ENCODE measurements around the gene NAGLU.

The NAGLU gene

DNA sequence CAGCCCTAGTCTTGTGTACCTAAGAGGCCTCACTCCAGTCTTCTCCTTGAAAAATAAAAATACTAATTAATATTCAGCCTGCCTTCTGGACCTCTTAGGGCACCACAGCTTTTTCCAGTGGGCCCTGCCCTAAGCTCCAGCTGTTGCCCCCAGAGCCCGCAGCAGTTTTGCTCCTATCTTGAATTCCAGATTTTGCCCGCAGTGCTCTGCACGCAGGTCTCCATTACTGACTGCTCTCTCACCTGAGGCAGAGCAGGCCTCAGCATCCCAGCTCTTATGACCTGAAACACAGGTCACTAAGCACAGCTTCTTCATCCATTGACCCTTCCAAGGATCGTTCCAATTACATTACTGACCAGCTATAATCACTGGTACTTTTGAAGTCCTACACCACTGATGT is 28.4 kb upstream of the NAGLU start:
- DNase-seq (ENCODE audit: extremely low read depth, low read depth), result no peak
- TF ChIP-seq, protein P1, sequence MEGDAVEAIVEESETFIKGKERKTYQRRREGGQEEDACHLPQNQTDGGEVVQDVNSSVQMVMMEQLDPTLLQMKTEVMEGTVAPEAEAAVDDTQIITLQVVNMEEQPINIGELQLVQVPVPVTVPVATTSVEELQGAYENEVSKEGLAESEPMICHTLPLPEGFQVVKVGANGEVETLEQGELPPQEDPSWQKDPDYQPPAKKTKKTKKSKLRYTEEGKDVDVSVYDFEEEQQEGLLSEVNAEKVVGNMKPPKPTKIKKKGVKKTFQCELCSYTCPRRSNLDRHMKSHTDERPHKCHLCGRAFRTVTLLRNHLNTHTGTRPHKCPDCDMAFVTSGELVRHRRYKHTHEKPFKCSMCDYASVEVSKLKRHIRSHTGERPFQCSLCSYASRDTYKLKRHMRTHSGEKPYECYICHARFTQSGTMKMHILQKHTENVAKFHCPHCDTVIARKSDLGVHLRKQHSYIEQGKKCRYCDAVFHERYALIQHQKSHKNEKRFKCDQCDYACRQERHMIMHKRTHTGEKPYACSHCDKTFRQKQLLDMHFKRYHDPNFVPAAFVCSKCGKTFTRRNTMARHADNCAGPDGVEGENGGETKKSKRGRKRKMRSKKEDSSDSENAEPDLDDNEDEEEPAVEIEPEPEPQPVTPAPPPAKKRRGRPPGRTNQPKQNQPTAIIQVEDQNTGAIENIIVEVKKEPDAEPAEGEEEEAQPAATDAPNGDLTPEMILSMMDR (IDR thresholded peaks at IDR 0.05; ENCODE audit: low read depth, low read length, missing control alignments), result no peak

GRCh38 chr17:42508426-42509165 is 27.4 kb upstream of the NAGLU start:
- TF ChIP-seq, protein P1 (IDR thresholded peaks at IDR 0.05; ENCODE audit: low read depth, low read length, missing control alignments), result no peak
- DNase-seq (ENCODE audit: extremely low read depth, low read depth), result no peak
- no peak overlapping the region for H3K4me3 ChIP-seq (replicated peaks; ENCODE audit: low read depth, low read length)

More for the DNA sequence above, 28.4 kb upstream of the NAGLU start:
- H3K4me3 ChIP-seq (replicated peaks; ENCODE audit: low read depth, low read length), result no peak overlapping the region

GRCh38 chr17:42509409-42509808 is 26.6 kb upstream of the NAGLU start:
- H3K4me3 ChIP-seq (replicated peaks; ENCODE audit: low read depth, low read length), result no peak overlapping the region
- TF ChIP-seq, protein P1 (IDR thresholded peaks at IDR 0.05; ENCODE audit: low read depth, low read length, missing control alignments), result no peak
- DNase-seq (ENCODE audit: extremely low read depth, low read depth), result no peak

DNA sequence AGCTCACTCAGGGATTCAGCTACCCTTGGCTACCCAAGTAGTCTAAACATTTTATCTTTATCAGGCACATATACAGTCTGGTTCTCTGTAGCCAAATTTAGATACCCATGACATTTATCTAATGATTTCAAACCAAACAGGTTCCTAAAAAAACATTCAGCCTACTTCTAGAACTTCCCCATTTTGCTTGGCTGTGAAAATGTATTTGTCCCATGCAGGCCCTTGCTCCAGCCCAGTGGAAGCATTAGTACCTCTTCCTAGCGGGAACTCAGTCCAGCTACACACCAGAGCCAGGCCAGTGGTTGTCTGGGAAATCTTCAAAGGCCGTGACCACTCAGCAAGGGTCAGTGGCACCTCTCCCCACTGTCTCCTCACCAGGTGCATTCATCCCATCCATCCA is 26.2 kb upstream of the NAGLU start:
- H3K4me3 ChIP-seq (replicated peaks; ENCODE audit: low read depth, low read length), result no peak overlapping the region
- TF ChIP-seq, protein P1 (IDR thresholded peaks at IDR 0.05; ENCODE audit: low read depth, low read length, missing control alignments), result no peak
- no peak for DNase-seq (ENCODE audit: extremely low read depth, low read depth)

DNA sequence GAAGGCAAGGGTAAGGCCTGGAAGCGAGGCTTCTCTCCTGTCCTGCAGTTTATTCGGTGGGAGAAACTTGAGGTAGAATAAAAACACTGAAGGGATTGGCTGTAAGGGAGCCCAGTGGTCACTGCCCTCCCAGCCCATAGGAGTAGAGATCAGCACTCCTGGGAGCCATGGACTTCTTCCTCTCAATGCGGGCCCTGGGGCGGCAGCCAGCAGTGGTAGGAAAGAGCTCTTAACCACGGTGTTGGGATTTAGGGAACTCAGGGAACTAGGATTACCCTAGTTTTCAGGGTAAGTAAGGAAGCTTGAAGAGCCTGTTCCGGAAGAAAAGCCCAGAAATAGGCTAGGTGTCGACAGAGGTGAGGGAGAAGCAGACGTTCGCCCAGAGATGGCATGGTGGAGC is 23.8 kb upstream of the NAGLU start:
- no peak overlapping the region for H3K4me3 ChIP-seq (replicated peaks; ENCODE audit: low read depth, low read length)
- TF ChIP-seq, protein P1 (IDR thresholded peaks at IDR 0.05; ENCODE audit: low read depth, low read length, missing control alignments), result no peak

GRCh38 chr17:42512733-42513251 is 23.2 kb upstream of the NAGLU start:
- DNase-seq (ENCODE audit: extremely low read depth, low read depth), result no peak
- no peak overlapping the region for H3K4me3 ChIP-seq (replicated peaks; ENCODE audit: low read depth, low read length)
- TF ChIP-seq, protein P1 (IDR thresholded peaks at IDR 0.05; ENCODE audit: low read depth, low read length, missing control alignments), result no peak

More for the DNA sequence above, 23.8 kb upstream of the NAGLU start:
- no peak for DNase-seq (ENCODE audit: extremely low read depth, low read depth)

Measured in HFF-Myc (cell line).